Lower lobe of right lung (tissue), 2 donors: ENCODE results near the gene DUSP16. TPM values are rescaled to one million over a fixed set of nuclear protein-coding genes. Genes with fewer than 3 reads are reported as not detected.

Source experiments
- ATAC-seq, 2 donors: fragments of 200-7000 bp; cut with Tn5 transposase; one replicate each; pipeline ENCODE4 v1.9.1; 2020 to 2022; ENCODE audit warnings: mild to moderate bottlenecking in 2 of 2, moderate library complexity in 2 of 2
- DNase-seq: peaks from one replicate; pipeline ENCODE4 v3.0.0-alpha.2; 2020
- H3K27ac ChIP-seq: fragments of 200-600 bp; one replicate; pipeline ENCODE4 v1.8.0; 2022
- H3K27me3 ChIP-seq: fragments of 200-600 bp; one replicate; pipeline ENCODE4 v1.8.0; 2022; ENCODE audit warnings: low read depth
- H3K36me3 ChIP-seq: fragments of 200-600 bp; one replicate; pipeline ENCODE4 v1.8.0; 2022; ENCODE audit warnings: mild to moderate bottlenecking
- H3K4me1 ChIP-seq: fragments of 200-600 bp; one replicate; pipeline ENCODE4 v1.8.0; 2022
- H3K4me3 ChIP-seq: fragments of 200-600 bp; one replicate; pipeline ENCODE4 v1.8.0; 2022; ENCODE audit warnings: mild to moderate bottlenecking
- H3K9me3 ChIP-seq: fragments of 200-600 bp; one replicate; pipeline ENCODE4 v1.8.0; 2022
- intact Hi-C: fragments of 100-400 bp; cut with DNase I; formaldehyde crosslinking; loops from one replicate; pipeline ENCODE4 v1.11.0; 2022
- total RNA-seq: library from RNA; stranded (reverse); fragmentation: NEBNext Ultra II Directional; extraction: Animal tissue kit (Norgen Biotek cat#: 25700); gene quantifications from one replicate; pipeline ENCODE4 v1.2.1, GENCODE V29; 2021
- TF ChIP-seq, protein P1 (sequence below): fragments of 200-600 bp; IDR thresholded peaks from one replicate; pipeline ENCODE4 v1.8.0; 2022; ENCODE audit warnings: antibody characterized with exemption, mild to moderate bottlenecking
- donor health status: DM: no; HTN: yes; CAD: no; lungs with severe emphysema.

DUSP16 gene
- total RNA-seq, 1 donor from 2014 or later, result 44.0 TPM

DNA sequence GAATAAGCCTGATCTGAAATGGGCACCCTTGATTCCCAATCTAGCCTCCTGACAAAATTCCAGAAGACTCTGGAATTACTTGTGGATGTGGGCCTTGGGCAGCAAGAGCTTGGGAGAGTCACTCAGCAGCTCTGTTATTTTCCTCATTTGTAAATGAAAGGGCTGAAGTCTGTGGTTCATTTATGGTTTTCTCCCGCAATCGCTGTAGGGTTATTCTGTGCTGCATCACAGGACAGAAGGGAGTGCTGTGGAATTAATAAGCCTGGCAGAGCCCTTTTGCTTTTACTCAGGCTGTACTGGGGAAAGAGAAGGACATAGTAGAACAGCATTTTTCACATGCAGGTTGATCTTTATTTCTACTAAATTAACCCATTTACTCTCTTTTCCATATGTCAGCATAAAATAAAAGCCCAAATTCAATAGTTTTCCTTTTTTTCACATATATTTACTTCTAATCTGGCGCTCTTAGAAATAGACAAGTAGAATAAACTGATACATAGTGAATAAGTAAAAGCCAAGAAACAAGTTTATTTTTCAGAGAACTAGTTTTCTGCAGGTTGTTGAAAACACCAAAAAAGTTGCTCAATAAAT lies 49.2 kb downstream of the DUSP16 start:
- DNase-seq, result no peak
- no peaks in the 10 kb centered on the region for H3K27me3 ChIP-seq
- TF ChIP-seq, protein P1, sequence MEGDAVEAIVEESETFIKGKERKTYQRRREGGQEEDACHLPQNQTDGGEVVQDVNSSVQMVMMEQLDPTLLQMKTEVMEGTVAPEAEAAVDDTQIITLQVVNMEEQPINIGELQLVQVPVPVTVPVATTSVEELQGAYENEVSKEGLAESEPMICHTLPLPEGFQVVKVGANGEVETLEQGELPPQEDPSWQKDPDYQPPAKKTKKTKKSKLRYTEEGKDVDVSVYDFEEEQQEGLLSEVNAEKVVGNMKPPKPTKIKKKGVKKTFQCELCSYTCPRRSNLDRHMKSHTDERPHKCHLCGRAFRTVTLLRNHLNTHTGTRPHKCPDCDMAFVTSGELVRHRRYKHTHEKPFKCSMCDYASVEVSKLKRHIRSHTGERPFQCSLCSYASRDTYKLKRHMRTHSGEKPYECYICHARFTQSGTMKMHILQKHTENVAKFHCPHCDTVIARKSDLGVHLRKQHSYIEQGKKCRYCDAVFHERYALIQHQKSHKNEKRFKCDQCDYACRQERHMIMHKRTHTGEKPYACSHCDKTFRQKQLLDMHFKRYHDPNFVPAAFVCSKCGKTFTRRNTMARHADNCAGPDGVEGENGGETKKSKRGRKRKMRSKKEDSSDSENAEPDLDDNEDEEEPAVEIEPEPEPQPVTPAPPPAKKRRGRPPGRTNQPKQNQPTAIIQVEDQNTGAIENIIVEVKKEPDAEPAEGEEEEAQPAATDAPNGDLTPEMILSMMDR, result no peak
- H3K4me3 ChIP-seq, result no peak overlapping the region
- H3K27ac ChIP-seq, result no peak overlapping the region
- peaks cover 16% of the 10 kb centered on the region for H3K4me1 ChIP-seq
- peaks cover 11% of the 10 kb centered on the region for H3K36me3 ChIP-seq
- no peak for ATAC-seq
- H3K9me3 ChIP-seq, result no peaks in the 10 kb centered on the region
- intact Hi-C loops, result no loop called here

GRCh38 chr12:12511895-12512711 lies 50.6 kb downstream of the DUSP16 start:
- intact Hi-C loops, result no loop called here
- no peaks in the 10 kb centered on the region for H3K27me3 ChIP-seq
- no peak for ATAC-seq
- TF ChIP-seq, protein P1, result no peak
- H3K36me3 ChIP-seq, result no peaks in the 10 kb centered on the region
- peaks cover 21% of the 10 kb centered on the region for H3K4me1 ChIP-seq
- no peak overlapping the region for H3K27ac ChIP-seq
- no peaks in the 10 kb centered on the region for H3K9me3 ChIP-seq
- DNase-seq, result no peak
- no peak overlapping the region for H3K4me3 ChIP-seq

GRCh38 chr12:12511021-12511783 lies 51.5 kb downstream of the DUSP16 start:
- ATAC-seq, result no peak
- H3K4me1 ChIP-seq, result peaks cover 30% of the 10 kb centered on the region
- no peak for DNase-seq
- H3K27me3 ChIP-seq, result no peaks in the 10 kb centered on the region
- no peak overlapping the region for H3K27ac ChIP-seq
- H3K4me3 ChIP-seq, result no peak overlapping the region
- no peaks in the 10 kb centered on the region for H3K36me3 ChIP-seq
- intact Hi-C loops, result no loop called here
- TF ChIP-seq, protein P1, result no peak
- no peaks in the 10 kb centered on the region for H3K9me3 ChIP-seq

- H3K4me1 ChIP-seq, result peaks cover 36% of the 10 kb centered on the region
- no peaks in the 10 kb centered on the region for H3K36me3 ChIP-seq
- H3K9me3 ChIP-seq, result no peaks in the 10 kb centered on the region
- H3K27me3 ChIP-seq, result no peaks in the 10 kb centered on the region
- ATAC-seq, result no peak
- intact Hi-C loops, result no loop called here
- H3K4me3 ChIP-seq, result no peak overlapping the region
- TF ChIP-seq, protein P1, result no peak
- no peak overlapping the region for H3K27ac ChIP-seq
- DNase-seq, result no peak
Measured at GRCh38 chr12:12510551-12510950, 52.1 kb downstream of the DUSP16 start.

DNA sequence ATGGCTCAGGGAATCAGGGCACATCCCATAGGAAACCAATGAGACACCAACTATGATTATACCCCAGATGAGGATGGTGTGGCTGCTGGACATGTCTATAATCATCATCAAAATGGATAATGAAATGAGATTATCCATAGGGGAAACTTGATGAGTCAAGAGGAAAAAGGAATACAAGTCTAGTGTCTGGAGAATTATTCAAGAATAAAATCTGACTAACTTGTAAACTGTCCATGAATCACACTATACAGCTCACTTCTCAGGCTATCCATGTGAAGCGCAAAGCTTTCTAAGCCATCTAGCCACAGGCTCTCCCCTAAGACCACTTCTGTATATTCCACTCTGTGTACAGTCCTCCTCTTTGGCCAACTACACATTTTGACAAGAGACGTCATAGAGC lies 52.5 kb downstream of the DUSP16 start:
- intact Hi-C loops, result no loop called here
- no peak for DNase-seq
- no peak overlapping the region for H3K4me3 ChIP-seq
- no peaks in the 10 kb centered on the region for H3K27me3 ChIP-seq
- no peaks in the 10 kb centered on the region for H3K36me3 ChIP-seq
- no peak overlapping the region for H3K27ac ChIP-seq
- H3K4me1 ChIP-seq, result peaks cover 40% of the 10 kb centered on the region
- H3K9me3 ChIP-seq, result no peaks in the 10 kb centered on the region
- ATAC-seq, result no peak
- TF ChIP-seq, protein P1, result no peak
